WERI-Rb-1 (cell line): ENCODE measurements around the gene KRT8.

ENCODE experiments used
- DNase-seq: peaks from one replicate; pipeline ENCODE4 v3.0.0-alpha.2; 2020
- H3K27ac ChIP-seq: fragments of 250-450 bp; sonication (Bioruptor Pico); 2 replicates; pipeline ENCODE4 v1.5.1; 2020; ENCODE audit warnings: mild to moderate bottlenecking, moderate library complexity
- H3K27me3 ChIP-seq: fragments of 250-450 bp; sonication (Bioruptor Pico); 2 replicates; pipeline ENCODE4 v1.5.1; 2021; ENCODE audit warnings: mild to moderate bottlenecking, low read depth, moderate library complexity; ENCODE audit not compliant: insufficient read depth, severe bottlenecking
- H3K36me3 ChIP-seq: fragments of 250-450 bp; sonication (Bioruptor Pico); 2 replicates; pipeline ENCODE4 v1.5.1; 2020; ENCODE audit warnings: mild to moderate bottlenecking, moderate library complexity
- H3K4me3 ChIP-seq: 2 replicates; pipeline ENCODE4 v1.5.1; 2011; ENCODE audit warnings: low read depth, mild to moderate bottlenecking, control low read depth, low read length
- H3K9me3 ChIP-seq: fragments of 250-450 bp; sonication (Bioruptor Pico); 2 replicates; pipeline ENCODE4 v1.5.1; 2021; ENCODE audit warnings: mild to moderate bottlenecking, moderate library complexity; ENCODE audit not compliant: severe bottlenecking
- CTCF ChIP-seq: IDR thresholded peaks from 2 replicates; pipeline ENCODE4 v1.5.1; 2011; ENCODE audit warnings: low read depth, mild to moderate bottlenecking, control low read depth, inconsistent platforms, low read length

Gene KRT8

GRCh38 chr12:52945389-52946232 is 40.7 kb upstream of the KRT8 start:
- H3K27ac ChIP-seq, result no peak overlapping the region

GRCh38 chr12:52944683-52945388 is 40.0 kb upstream of the KRT8 start:
- H3K4me3 ChIP-seq, result no peak overlapping the region

More at GRCh38 chr12:52945389-52946232, 40.7 kb upstream of the KRT8 start:
- no peak overlapping the region for H3K4me3 ChIP-seq
- no peaks in the 10 kb centered on the region for H3K36me3 ChIP-seq
- H3K27me3 ChIP-seq, result peaks cover 98% of the 10 kb centered on the region
- no peak for DNase-seq
- no peaks in the 10 kb centered on the region for H3K9me3 ChIP-seq
- no peak for TF ChIP-seq CTCF

GRCh38 chr12:52942901-52943181 is 38.0 kb upstream of the KRT8 start:
- Histone ChIP-seq H3K27ac (no peak overlapping the region), H3K27me3 (peaks cover 80% of the 10 kb centered on the region), H3K9me3 (peaks cover 8% of the 10 kb centered on the region), H3K4me3 (no peak overlapping the region), H3K36me3 (no peaks in the 10 kb centered on the region)
- DNase-seq, result no peak
- TF ChIP-seq CTCF, result no peak

More at GRCh38 chr12:52944683-52945388, 40.0 kb upstream of the KRT8 start:
- TF ChIP-seq CTCF, result no peak
- H3K36me3 ChIP-seq, result no peaks in the 10 kb centered on the region
- H3K9me3 ChIP-seq, result peaks cover 2% of the 10 kb centered on the region
- H3K27ac ChIP-seq, result no peak overlapping the region
- no peak for DNase-seq
- H3K27me3 ChIP-seq, result peaks cover 91% of the 10 kb centered on the region

- no peak for TF ChIP-seq CTCF
- Histone ChIP-seq H3K27ac (no peak overlapping the region), H3K36me3 (no peaks in the 10 kb centered on the region), H3K27me3 (peaks cover 76% of the 10 kb centered on the region), H3K9me3 (peaks cover 8% of the 10 kb centered on the region), H3K4me3 (no peak overlapping the region)
- DNase-seq, result no peak
Measured at GRCh38 chr12:52942066-52942900, 37.4 kb upstream of the KRT8 start.

GRCh38 chr12:52929538-52929937 is 24.7 kb upstream of the KRT8 start:
- H3K27ac ChIP-seq, result no peak overlapping the region

More at GRCh38 chr12:52929538-52929937, 24.7 kb upstream of the KRT8 start:
- DNase-seq, result no peak
- Histone ChIP-seq H3K9me3 (peaks cover 3% of the 10 kb centered on the region), H3K36me3 (no peaks in the 10 kb centered on the region), H3K4me3 (no peak overlapping the region), H3K27me3 (peaks cover 88% of the 10 kb centered on the region)
- TF ChIP-seq CTCF, result no peak
